22Rv1 (cell line): ENCODE measurements around the gene HS1BP3.

ENCODE experiments used
- CTCF ChIP-seq: fragments of 450-650 bp; IDR thresholded peaks from 2 replicates; pipeline ENCODE4 v1.5.1; 2017; ENCODE audit warnings: mild to moderate bottlenecking
- ZFX ChIP-seq: fragments of 450-650 bp; IDR thresholded peaks from 2 replicates; pipeline ENCODE4 v1.6.1; 2017; ENCODE audit warnings: antibody characterized with exemption, borderline replicate concordance

- TF ChIP-seq CTCF: no peak
- TF ChIP-seq ZFX: no peak
These were observed 17.9 kb downstream of the HS1BP3 start for GRCh38 chr2:20633001-20633400.
